Duodenal mucosa (tissue), 2 donors: Measurements from ENCODE around the gene PPIA.
"Not testable (repeated sequence)": the region's sequence is repeated elsewhere in the genome, so short reads cannot be mapped to it uniquely, and the experiment has no call there.

Source experiments
- H3K27ac ChIP-seq: one replicate; pipeline ENCODE4 v1.7.0; 2013; ENCODE audit warnings: low read depth, low read length
- H3K27me3 ChIP-seq, 2 donors: one replicate each; pipeline ENCODE4 v1.7.0; 2013; ENCODE audit warnings: low read length in 2 of 2, control low read depth in 1 of 2; ENCODE audit not compliant: insufficient read depth in 2 of 2, control insufficient read depth in 1 of 2
- H3K36me3 ChIP-seq, 2 donors: one replicate each; pipeline ENCODE4 v1.7.0; 2013; ENCODE audit warnings: low read length in 2 of 2, control low read depth in 1 of 2; ENCODE audit not compliant: insufficient read depth in 2 of 2, control insufficient read depth in 1 of 2
- H3K4me1 ChIP-seq, 2 donors: one replicate each; pipeline ENCODE4 v1.7.0; 2013; ENCODE audit warnings: low read length in 2 of 2, control low read depth in 1 of 2; ENCODE audit not compliant: insufficient read depth in 2 of 2, control insufficient read depth in 1 of 2
- H3K4me3 ChIP-seq, 2 donors: one replicate each; pipeline ENCODE4 v1.7.0; 2013; ENCODE audit warnings: low read length in 2 of 2, low read depth in 1 of 2
- H3K9ac ChIP-seq, 2 donors: one replicate each; pipeline ENCODE4 v1.7.0; 2013; ENCODE audit warnings: low read length in 2 of 2, low read depth in 1 of 2
- H3K9me3 ChIP-seq, 2 donors: one replicate each; pipeline ENCODE4 v1.7.0; 2013; ENCODE audit warnings: low read length in 2 of 2, control low read depth in 1 of 2; ENCODE audit not compliant: control insufficient read depth in 1 of 2

Gene PPIA

DNA sequence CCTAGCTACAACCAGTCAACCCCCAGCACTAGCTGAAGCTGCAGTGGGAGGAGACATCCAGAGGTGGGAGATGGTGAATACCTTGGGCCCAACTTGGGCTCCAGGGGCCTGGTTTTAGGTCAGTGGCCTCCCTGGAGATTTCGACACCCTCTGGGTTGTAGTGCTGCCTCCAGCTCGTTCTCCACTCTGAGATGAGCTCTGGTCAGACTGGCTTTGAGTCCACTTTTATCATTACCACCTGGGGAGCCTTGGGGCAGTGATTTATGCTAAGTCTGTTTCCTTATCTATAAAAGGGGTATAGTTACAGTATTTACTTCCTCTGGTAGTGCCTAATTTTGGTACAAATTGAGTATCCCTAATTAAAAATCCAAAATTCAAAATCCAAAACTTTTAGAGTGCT, 22.8 kb downstream of the PPIA start:
- Histone ChIP-seq H3K9ac (no peak overlapping the region), H3K9me3 (no peaks in the 10 kb centered on the region), H3K4me3 (no peak overlapping the region), H3K4me1 (no peaks in the 10 kb centered on the region), H3K27me3 (no peaks in the 10 kb centered on the region), H3K27ac (no peak overlapping the region), H3K36me3 (no peaks in the 10 kb centered on the region)

DNA sequence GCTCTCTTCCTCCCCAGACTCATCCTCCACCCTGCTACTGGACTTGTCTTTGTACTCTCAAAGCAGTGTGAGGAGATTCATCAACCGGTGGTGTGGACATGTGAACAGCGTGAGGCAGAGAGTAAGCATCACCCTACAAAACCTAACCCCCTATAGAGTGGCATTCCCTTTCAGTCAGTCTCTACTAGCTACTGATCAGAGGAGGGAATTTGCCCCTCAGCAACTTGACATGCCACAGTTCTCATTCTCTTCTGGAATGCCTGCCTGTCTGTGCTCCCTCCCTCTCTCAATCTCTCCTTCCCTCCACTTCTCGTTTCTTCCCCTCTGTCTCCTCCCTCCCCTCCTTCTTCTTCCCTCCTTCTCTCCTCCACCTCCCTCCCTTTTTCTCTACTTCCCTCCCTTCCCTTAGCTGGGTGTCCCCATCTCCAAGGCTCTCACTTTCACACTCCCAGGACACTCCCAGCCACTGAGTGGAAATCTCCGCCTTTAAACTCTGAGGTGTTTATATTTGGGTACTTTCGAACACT, 26.8 kb downstream of the PPIA start:
- Histone ChIP-seq H3K9me3 (no peaks in the 10 kb centered on the region), H3K4me3 (no peak overlapping the region), H3K4me1 (no peaks in the 10 kb centered on the region), H3K36me3 (peaks cover 11 to 25% of the 10 kb centered on the region in 2 donors), H3K9ac (no peak overlapping the region), H3K27ac (no peak overlapping the region), H3K27me3 (no peaks in the 10 kb centered on the region)

DNA sequence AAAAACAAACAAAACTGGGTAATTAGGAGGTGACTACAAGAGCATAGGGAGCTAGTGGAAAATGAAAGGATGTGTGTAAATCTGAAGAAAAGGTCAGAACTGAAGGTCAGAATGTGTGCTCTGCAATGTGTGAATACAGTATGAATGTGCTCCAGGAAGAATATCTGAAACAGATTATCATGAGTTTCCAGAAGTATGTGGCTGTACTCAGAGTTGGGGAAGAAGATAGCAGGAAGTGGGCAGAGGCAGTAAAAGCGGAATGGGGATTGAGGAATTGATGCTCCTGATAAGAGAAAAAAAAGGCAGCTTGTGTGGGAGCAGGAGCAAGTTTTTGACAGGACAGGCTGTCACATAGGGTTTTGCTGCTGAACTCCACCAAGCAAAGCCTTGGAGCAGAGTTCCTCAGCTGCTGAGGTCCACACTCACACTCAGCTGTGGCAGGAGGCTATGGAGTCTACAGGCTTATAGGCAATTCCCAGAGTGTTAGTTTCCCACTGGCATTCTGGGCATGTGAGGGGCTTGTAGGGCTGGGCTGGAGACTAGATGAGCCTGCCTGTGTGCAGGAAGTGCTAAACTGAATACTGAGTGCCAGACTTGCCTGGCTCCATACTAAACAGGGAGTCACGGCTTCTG, 28.5 kb downstream of the PPIA start:
- Histone ChIP-seq H3K9me3 (no peaks in the 10 kb centered on the region), H3K9ac (no peak overlapping the region), H3K4me3 (no peak overlapping the region), H3K36me3 (peaks cover 24 to 42% of the 10 kb centered on the region in 2 donors), H3K27me3 (no peaks in the 10 kb centered on the region), H3K4me1 (no peaks in the 10 kb centered on the region), H3K27ac (no peak overlapping the region)

DNA sequence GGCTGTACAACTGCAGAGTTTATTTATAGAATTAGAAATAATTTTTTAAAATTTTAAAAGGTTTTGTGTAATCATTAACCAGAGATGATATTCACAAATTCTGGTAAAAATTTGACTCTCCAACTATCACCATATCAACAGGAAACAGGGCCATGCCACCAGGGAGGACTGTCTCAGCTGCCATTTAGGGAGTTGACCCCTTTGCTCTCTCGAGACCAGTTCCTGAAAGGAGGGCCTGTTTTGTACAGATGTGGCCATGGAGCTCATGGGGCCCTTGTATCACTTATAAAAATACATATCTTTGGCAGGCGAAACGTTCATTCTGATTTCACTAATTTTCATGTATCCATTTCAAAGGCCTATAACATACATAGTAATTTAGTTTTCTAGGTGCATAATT, 31.1 kb downstream of the PPIA start:
- Histone ChIP-seq H3K9me3 (no peaks in the 10 kb centered on the region), H3K4me3 (no peak overlapping the region), H3K27me3 (no peaks in the 10 kb centered on the region), H3K36me3 (peaks cover 32 to 63% of the 10 kb centered on the region in 2 donors), H3K9ac (no peak overlapping the region), H3K27ac (no peak overlapping the region), H3K4me1 (no peaks in the 10 kb centered on the region)

DNA sequence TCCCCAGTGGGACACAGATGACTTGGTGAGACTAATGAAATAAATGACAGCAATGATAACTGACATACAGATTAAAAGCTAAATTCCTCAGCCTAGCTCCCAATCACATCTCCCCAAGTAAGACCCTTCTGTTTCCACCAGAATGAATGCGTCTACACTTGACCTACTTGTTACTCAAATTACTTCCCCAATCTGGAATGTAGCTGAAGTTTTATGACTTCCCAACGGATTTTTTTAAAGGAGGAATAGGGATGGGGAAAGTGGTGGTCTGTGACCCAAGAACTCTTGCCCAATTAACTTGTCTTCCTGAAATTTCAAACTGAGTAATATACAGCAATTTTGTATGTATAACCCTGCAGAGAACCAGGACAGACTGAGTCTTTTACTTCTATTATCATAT, 42.3 kb downstream of the PPIA start:
- Histone ChIP-seq H3K36me3 (peaks cover 20 to 64% of the 10 kb centered on the region in 2 donors), H3K4me3 (no peak overlapping the region), H3K27ac (no peak overlapping the region), H3K4me1 (no peaks in the 10 kb centered on the region), H3K9ac (no peak overlapping the region), H3K9me3 (no peaks in the 10 kb centered on the region), H3K27me3 (no peaks in the 10 kb centered on the region)

DNA sequence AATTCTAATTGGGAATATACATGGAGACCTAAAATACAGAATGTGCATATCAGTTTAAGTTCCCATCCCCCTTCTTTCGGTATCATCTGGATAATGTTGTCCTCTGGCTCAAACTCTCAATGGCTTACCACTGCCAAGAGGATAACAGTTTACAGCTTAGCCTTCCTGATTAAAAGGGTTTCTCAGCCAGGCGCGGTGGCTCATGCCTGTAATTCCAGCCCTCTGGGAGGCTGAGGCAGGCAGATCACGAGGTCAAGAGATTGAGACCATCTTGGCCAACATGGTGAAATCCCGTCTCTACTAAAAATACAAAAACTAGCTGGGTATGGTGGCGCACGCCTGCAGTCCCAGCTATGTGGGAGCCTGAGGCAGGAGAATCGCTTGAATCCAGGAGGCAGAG, 46.2 kb downstream of the PPIA start:
- not testable (repeated sequence) for H3K4me3 ChIP-seq, H3K9me3 ChIP-seq, H3K27ac ChIP-seq, H3K9ac ChIP-seq, H3K27me3 ChIP-seq
- peaks cover 15 to 34% of the 10 kb centered on the region in 2 donors for H3K36me3 ChIP-seq
- H3K4me1 ChIP-seq = peaks cover 13 to 17% of the 10 kb centered on the region in 2 donors

DNA sequence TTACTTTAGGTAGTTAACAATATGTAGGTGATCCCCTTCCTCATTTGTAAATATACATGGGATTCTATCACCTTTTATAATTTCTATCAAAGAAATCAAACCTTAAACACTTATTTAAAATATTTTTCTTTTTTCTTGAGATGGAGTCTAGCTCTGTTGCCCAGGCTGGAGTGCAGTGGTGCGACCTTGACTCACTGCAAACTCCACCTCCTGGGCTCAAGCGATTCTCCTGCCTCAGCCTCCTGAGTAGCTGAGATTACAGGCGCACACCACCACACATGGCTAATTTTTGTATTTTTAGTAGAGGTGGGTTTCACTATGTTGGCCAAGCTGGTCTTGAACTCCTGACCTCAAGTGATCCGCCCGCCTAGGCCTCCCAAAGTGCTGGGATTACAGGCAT, 47.0 kb downstream of the PPIA start:
- H3K27me3 ChIP-seq, H3K9ac ChIP-seq, H3K27ac ChIP-seq: not testable (repeated sequence)

DNA sequence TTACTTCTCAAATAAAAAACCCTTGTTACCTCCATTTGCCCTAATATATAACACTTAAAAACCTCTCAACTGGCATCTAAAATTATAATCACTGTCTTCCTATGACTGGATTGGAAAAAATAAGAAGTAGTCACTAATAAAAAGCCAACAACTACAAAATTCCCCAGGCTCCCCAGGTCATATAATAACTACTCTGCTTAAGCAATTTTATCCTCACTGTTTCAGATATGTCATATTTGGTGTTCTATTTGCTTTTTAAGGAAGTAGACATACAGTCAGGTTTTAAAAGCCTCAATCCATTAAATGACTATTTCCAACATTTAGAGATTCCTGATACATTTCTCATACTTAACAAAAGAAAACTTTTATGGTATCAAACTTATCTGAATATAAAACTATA, 49.0 kb downstream of the PPIA start:
- Histone ChIP-seq H3K4me3 (peak overlapping the region in 1 of 2 donors; percentile 96), H3K4me1 (peaks cover 13 to 17% of the 10 kb centered on the region in 2 donors), H3K27me3 (no peaks in the 10 kb centered on the region), H3K9ac (peak overlapping the region in 1 of 2 donors; percentile 23), H3K36me3 (peaks cover 14 to 18% of the 10 kb centered on the region in 2 donors), H3K9me3 (no peaks in the 10 kb centered on the region), H3K27ac (no peak overlapping the region)

More for the DNA sequence above, 47.0 kb downstream of the PPIA start:
- Histone ChIP-seq H3K4me1 (peaks cover 13 to 17% of the 10 kb centered on the region in 2 donors), H3K36me3 (peaks cover 15 to 27% of the 10 kb centered on the region in 2 donors)
- not testable (repeated sequence) for H3K9me3 ChIP-seq, H3K4me3 ChIP-seq

DNA sequence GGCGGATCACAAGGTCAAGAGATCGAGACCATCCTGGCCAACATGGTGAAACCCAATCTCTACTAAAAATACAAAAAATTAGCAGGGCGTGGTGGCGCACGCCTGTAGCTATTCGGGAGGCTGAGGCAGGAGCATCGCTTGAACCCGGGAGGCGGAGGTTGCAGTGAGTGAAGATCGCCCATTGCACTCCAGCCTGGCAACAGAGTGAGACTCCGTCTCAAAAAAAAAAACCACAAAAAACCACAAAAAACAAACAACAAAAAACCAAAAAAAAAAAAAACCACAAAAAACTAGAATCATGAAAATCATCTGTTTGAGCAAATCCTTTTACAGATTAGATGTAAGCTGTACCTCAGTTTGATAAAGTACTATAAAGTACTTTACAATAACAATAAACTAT, 49.9 kb downstream of the PPIA start:
- not testable (repeated sequence) for H3K27me3 ChIP-seq, H3K36me3 ChIP-seq, H3K9me3 ChIP-seq
- Histone ChIP-seq H3K4me3 (peak overlapping the region; percentile 96 to 98), H3K9ac (peak overlapping the region; percentile 94 to 99), H3K4me1 (peaks cover 13 to 17% of the 10 kb centered on the region in 2 donors), H3K27ac (peak overlapping the region; percentile 2)

DNA sequence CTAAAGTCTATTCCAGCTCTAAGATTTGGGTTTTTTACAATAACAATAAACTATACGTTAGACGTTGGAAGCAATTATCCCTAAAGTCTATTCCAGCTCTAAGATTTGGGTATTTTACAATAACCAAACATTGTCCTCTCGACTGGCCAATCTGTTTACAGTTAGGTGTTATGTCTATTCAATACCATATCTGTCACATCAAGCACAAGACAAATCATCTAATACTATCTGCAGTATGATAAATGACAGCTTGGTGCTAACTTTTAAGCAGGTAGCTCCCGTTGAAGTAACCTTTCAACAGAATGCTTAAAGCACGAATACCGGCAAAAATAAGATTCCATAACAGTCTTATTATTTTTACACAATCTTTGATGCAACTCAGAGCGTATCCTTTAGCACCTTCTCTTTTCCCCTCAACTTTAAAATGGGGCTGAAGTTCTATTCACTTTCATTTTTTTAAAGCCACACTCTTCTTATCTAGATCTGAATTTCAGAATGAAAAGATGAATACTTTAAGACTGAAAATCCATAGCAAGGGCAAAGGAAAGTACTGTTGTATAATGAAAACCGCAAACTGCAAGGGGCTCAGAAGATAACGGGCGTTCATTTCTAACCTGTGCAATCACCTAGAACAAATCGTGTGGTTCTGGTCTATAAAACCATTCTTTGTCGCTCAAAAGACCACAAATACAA, 50.5 kb downstream of the PPIA start:
- Histone ChIP-seq H3K27ac (peak overlapping the region; percentile 96), H3K36me3 (peaks cover 6 to 7% of the 10 kb centered on the region in 2 donors), H3K27me3 (no peaks in the 10 kb centered on the region), H3K9me3 (no peaks in the 10 kb centered on the region), H3K9ac (peak overlapping the region; percentile 94 to 99), H3K4me3 (peak overlapping the region; percentile 96 to 98), H3K4me1 (peaks cover 13 to 17% of the 10 kb centered on the region in 2 donors)
